ENCODE results near the gene SLIT3.
A peak's percentile ranks its signal among the peaks of the same experiment; 100 is the strongest.

Gene SLIT3

GRCh38 chr5:168766426-168766700 is 534.6 kb downstream of the SLIT3 start:
- Histone ChIP-seq H3K36me3 (ENCODE audit: control insufficient read depth in 2 of 2, insufficient read depth in 1 of 2, low read length in 2 of 2) (no peaks in the 10 kb centered on the region), H3K9me3 (ENCODE audit: control insufficient read depth, insufficient read depth, low read depth, low read length) (no peaks in the 10 kb centered on the region), H3K27ac (ENCODE audit: extremely low read depth, low read depth, low read length) (peak overlapping the region; percentile 35), H3K4me3 (ENCODE audit: low read depth, low read length) (no peak overlapping the region), H3K4me1 (ENCODE audit: control insufficient read depth, insufficient read depth, low read length) (peaks cover 16% of the 10 kb centered on the region)
- CTCF ChIA-PET: interaction anchor here (0.5 kb wide), 1 partner anchor 282 kb away, joined by 3 read pairs; no protein-coding TSS in a partner anchor
- TF ChIP-seq ZNF114 (tag by site-specific recombination; IDR thresholded peaks at IDR 0.05) (no peak), ZNF175 (tag by site-specific recombination; IDR thresholded peaks at IDR 0.05) (no peak), ZNF404 (tag by site-specific recombination; IDR thresholded peaks at IDR 0.05) (no peak), ZNF280C (tag by site-specific recombination; IDR thresholded peaks at IDR 0.05) (no peak), ZNF600 (tag by site-specific recombination; IDR thresholded peaks at IDR 0.05) (no peak), ZNF157 (tag by site-specific recombination; IDR thresholded peaks at IDR 0.05) (no peak), ZNF704 (tag by site-specific recombination; IDR thresholded peaks at IDR 0.05) (no peak), ZNF311 (tag by site-specific recombination; IDR thresholded peaks at IDR 0.05; ENCODE audit: borderline replicate concordance) (no peak), ZSCAN30 (tag by site-specific recombination; IDR thresholded peaks at IDR 0.05) (no peak), ZNF266 (tag by site-specific recombination; IDR thresholded peaks at IDR 0.05; ENCODE audit: low read depth) (no peak), ZNF585B (tag by site-specific recombination; IDR thresholded peaks at IDR 0.05) (no peak), ZNF341 (tag by site-specific recombination; IDR thresholded peaks at IDR 0.05; ENCODE audit: low read depth) (no peak)
- POLR2A ChIA-PET: no interaction called here

GRCh38 chr5:168765551-168766425 is 535.2 kb downstream of the SLIT3 start:
- POLR2A ChIA-PET: interaction anchor here (0.6 kb wide), 1 partner anchor 1259 kb away, joined by 4 read pairs; no protein-coding TSS in a partner anchor
- no peaks in the 10 kb centered on the region for H3K36me3 ChIP-seq (ENCODE audit: control insufficient read depth in 2 of 2, insufficient read depth in 1 of 2, low read length in 2 of 2)
- H3K27ac ChIP-seq (ENCODE audit: extremely low read depth, low read depth, low read length): peak overlapping the region; percentile 35
- TF ChIP-seq SCRT1 (tag by site-specific recombination; IDR thresholded peaks at IDR 0.05; ENCODE audit: borderline replicate concordance): peak; percentile 48; the same call in 1 of the 2 replicates
- 0 out of 2 replicates have a peak, but pooled peaks have one; percentile 71 for TF ChIP-seq GFI1B (tag by site-specific recombination; IDR thresholded peaks at IDR 0.05)
- no peak for TF ChIP-seq OVOL3 (tag by site-specific recombination; IDR thresholded peaks at IDR 0.05)
- TF ChIP-seq SALL2 (tag by site-specific recombination; IDR thresholded peaks at IDR 0.05; ENCODE audit: borderline replicate concordance): no peak
- peak; percentile 73 for TF ChIP-seq PRDM10 (tag by site-specific recombination; IDR thresholded peaks at IDR 0.05)
- TF ChIP-seq ZBTB10 (tag by site-specific recombination; IDR thresholded peaks at IDR 0.05): no peak
- TF ChIP-seq ZFHX2 (tag by site-specific recombination; conservative IDR thresholded peaks at IDR 0.05): 0 out of 2 replicates have a peak, but pooled peaks have one; percentile 28
- TF ChIP-seq ZNF621 (tag by site-specific recombination; IDR thresholded peaks at IDR 0.05): no peak
- peak; percentile 89 for TF ChIP-seq PATZ1 (tag by site-specific recombination; IDR thresholded peaks at IDR 0.05)
- peak; percentile 4; the same call in 1 of the 2 replicates for TF ChIP-seq ZNF580 (tag by site-specific recombination; IDR thresholded peaks at IDR 0.05)

More at GRCh38 chr5:168765551-168766425, 535.2 kb downstream of the SLIT3 start:
- no peaks in the 10 kb centered on the region for H3K9me3 ChIP-seq (ENCODE audit: control insufficient read depth, insufficient read depth, low read depth, low read length)
- no peak overlapping the region for H3K4me3 ChIP-seq (ENCODE audit: low read depth, low read length)
- CTCF ChIA-PET: interaction anchor here (0.5 to 0.7 kb wide), 3 partner anchors 23 to 281 kb away, joined by 3 to 4 read pairs (median 3); no protein-coding TSS in a partner anchor
- H3K4me1 ChIP-seq (ENCODE audit: control insufficient read depth, insufficient read depth, low read length): peaks cover 16% of the 10 kb centered on the region
